GM12892 (cell line): ENCODE measurements around the gene MUC3A.

Source experiments
- DNase-seq: peaks from one replicate; pipeline ENCODE4 v3.0.0; 2011; ENCODE audit not compliant: insufficient read length
- FAIRE-seq: peaks from 2 replicates; lab custom pipeline; 2011; peaks lifted over from hg19 to GRCh38; lab: Jason Lieb, UNC
- POLR2A ChIP-seq: IDR thresholded peaks from 2 replicates; pipeline ENCODE4 v1.6.1; 2011; ENCODE audit warnings: low read depth, low read length, control low read depth
- POLR2AphosphoS5 ChIP-seq: IDR thresholded peaks from 2 replicates; pipeline ENCODE4 v1.6.1; 2011; ENCODE audit warnings: low read depth, low read length, control low read depth
- TAF1 ChIP-seq: IDR thresholded peaks from 2 replicates; pipeline ENCODE4 v1.6.1; 2011; ENCODE audit warnings: low read depth, mild to moderate bottlenecking, control low read depth, low read length, borderline replicate concordance

MUC3A gene

GRCh38 chr7:100951888-100952560 is 2.7 kb downstream of the MUC3A start:
- TF ChIP-seq TAF1, result no peak
- FAIRE-seq (no peak), DNase-seq (no peak)

- DNase-seq, result no peak
- no peak for TF ChIP-seq TAF1
- no peak for TF ChIP-seq POLR2A
- TF ChIP-seq POLR2AphosphoS5, result no peak
- FAIRE-seq, result no peak
These were observed 3.3 kb downstream of the MUC3A start for GRCh38 chr7:100952641-100953040.

- no peak for FAIRE-seq
- no peak for DNase-seq
- TF ChIP-seq POLR2A, result no peak
- no peak for TF ChIP-seq POLR2AphosphoS5
- TF ChIP-seq TAF1, result no peak
These were observed 8.6 kb downstream of the MUC3A start for GRCh38 chr7:100957832-100958421.

GRCh38 chr7:100959894-100960293 is 10.6 kb downstream of the MUC3A start:
- TF ChIP-seq POLR2A, result no peak
- TF ChIP-seq TAF1, result no peak
- no peak for TF ChIP-seq POLR2AphosphoS5
- FAIRE-seq, result no peak
- DNase-seq, result no peak

GRCh38 chr7:100962537-100962936 is 13.2 kb downstream of the MUC3A start:
- no peak for FAIRE-seq
- no peak for DNase-seq
- TF ChIP-seq POLR2A (no peak), TAF1 (no peak), POLR2AphosphoS5 (no peak)

- no peak for TF ChIP-seq POLR2AphosphoS5
- TF ChIP-seq POLR2A, result no peak
- TF ChIP-seq TAF1, result no peak
- no peak for DNase-seq
- FAIRE-seq, result no peak
These were observed 14.1 kb downstream of the MUC3A start for GRCh38 chr7:100963386-100963785.

- no peak for TF ChIP-seq TAF1
- TF ChIP-seq POLR2AphosphoS5, result no peak
- no peak for TF ChIP-seq POLR2A
- FAIRE-seq (no peak), DNase-seq (no peak)
These were observed 14.5 kb downstream of the MUC3A start for GRCh38 chr7:100963874-100964273.

- no peak for FAIRE-seq
- no peak for TF ChIP-seq POLR2A
- TF ChIP-seq POLR2AphosphoS5, result no peak
- no peak for TF ChIP-seq TAF1
- no peak for DNase-seq
These were observed 15.3 kb downstream of the MUC3A start for GRCh38 chr7:100964630-100965029.

- FAIRE-seq, result no peak
- TF ChIP-seq POLR2AphosphoS5 (no peak), TAF1 (no peak), POLR2A (no peak)
- DNase-seq, result no peak
These were observed 15.8 kb downstream of the MUC3A start for GRCh38 chr7:100965045-100965722.

GRCh38 chr7:100965723-100966541 is 16.6 kb downstream of the MUC3A start:
- FAIRE-seq, result no peak
- no peak for TF ChIP-seq POLR2AphosphoS5
- TF ChIP-seq TAF1, result no peak
- TF ChIP-seq POLR2A, result no peak
- peak; percentile 94 for DNase-seq

- TF ChIP-seq TAF1 (no peak), POLR2A (no peak), POLR2AphosphoS5 (no peak)
- FAIRE-seq (no peak), DNase-seq (no peak)
These were observed 17.4 kb downstream of the MUC3A start for GRCh38 chr7:100966542-100967291.

GRCh38 chr7:100967292-100967863 is 18.0 kb downstream of the MUC3A start:
- DNase-seq (no peak), FAIRE-seq (peak; percentile 27)
- TF ChIP-seq TAF1 (no peak), POLR2A (no peak), POLR2AphosphoS5 (no peak)
